Measurements from ENCODE around the gene TPM2. TPM values are rescaled to one million over a fixed set of nuclear protein-coding genes. Genes with fewer than 3 reads are reported as not detected.

TPM2 gene
- total RNA-seq = 305 and 385 TPM in 2 replicates

DNA sequence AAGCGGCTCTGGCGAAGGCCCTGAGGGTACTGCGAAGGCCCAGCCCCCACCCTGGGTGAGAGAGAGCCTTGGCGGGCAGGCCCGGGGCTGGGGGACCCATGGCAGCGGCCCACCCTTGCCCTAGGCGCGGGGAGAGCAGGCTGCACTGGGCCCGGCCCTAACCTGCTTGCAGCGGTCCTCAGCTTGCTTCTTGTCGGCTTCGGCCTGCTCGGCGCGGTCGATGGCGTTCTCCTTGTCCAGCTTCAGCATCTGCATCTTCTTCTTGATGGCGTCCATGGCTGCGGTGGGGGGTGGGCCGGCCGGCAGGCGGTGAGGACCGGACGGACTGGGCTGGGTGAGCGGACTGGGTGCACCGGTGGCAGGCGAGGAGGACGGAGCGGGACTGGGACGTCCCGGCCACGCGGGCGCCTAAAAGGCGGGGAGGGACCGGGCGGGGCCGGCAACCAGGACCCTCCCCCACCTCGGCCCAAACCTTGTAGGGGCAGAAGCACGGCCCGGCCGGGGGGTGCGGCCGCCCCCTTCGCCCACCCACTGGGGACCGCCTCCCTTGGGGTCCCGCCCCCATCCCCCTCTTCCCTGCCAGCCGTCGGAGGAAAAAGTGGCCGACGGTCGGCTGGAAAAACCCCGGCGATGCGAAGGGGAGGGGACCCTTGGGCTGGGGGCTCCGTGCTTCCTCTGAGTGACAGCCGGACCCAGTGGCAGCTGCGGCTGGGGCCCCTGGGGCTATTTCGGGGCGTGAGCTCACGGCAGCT, at the start of gene TPM2:
Gene TPM2 (minus strand): TSS at position 384 of the 752 bp plus-strand sequence. CDS start 108 bp downstream, at position 276.

DNA sequence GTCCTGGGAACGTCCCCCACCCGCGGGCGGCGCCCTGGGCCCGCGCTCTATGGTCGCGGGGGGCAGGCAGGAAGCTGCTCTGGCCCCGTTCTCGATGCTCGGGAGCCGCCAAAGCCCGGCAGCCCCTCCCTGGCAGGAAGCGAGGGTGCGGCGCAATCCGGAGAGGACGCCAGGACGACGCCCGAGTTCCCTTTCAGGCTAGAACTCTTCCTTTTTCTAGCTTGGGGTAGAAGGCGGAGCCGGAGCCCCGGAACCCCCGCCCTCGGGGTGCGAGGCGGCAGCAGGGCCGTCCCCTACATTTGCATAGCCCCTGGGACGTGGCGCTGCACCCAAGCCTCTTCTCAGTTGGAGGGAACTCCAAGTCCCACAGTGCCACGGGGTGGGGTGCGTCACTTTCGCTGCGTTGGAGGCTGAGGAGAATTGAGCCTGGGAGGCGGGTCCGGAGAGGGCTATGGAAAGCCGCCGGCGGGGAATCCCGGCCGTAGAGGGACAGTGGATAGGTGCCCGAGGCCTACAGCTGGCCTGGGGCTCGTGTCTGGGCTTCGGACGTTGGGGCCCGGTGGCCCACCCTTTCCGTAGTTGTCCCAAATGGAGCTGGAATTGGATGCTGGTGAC, 42.6 kb upstream of the TPM2 start, which contains the start of the genes CREB3 and TLN1:
Gene CREB3 (plus strand): TSS at position 482 of the 615 bp plus-strand sequence. CDS start 107 bp downstream, at position 589.
Gene TLN1 (minus strand): TSS at position 11 of the 615 bp plus-strand sequence. CDS start 6,501 bp downstream, outside the sequence.

DNA sequence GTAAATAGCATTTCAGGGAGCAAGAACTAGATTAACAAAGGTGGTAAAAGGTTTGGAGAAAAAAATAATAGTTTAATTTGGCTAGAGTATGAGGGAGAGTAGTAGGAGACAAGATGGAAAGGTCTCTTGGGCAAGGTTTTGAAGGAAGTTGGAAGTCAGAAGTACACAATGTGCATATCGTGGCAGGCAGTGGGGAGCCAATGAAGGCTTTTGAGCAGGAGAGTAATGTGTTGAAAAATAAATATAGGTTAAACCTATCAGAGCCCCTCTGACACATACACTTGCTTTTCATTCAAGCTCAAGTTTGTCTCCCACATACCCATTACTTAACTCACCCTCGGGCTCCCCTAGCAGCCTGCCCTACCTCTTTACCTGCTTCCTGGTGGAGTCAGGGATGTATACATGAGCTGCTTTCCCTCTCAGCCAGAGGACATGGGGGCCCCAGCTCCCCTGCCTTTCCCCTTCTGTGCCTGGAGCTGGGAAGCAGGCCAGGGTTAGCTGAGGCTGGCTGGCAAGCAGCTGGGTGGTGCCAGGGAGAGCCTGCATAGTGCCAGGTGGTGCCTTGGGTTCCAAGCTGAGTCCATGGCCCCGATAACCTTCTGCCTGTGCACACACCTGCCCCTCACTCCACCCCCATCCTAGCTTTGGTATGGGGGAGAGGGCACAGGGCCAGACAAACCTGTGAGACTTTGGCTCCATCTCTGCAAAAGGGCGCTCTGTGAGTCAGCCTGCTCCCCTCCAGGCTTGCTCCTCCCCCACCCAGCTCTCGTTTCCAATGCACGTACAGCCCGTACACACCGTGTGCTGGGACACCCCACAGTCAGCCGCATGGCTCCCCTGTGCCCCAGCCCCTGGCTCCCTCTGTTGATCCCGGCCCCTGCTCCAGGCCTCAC, 16.3 kb downstream of the TPM2 start, which contains the start of gene CA9:
Gene CA9 (plus strand): TSS at position 797 of the 893 bp plus-strand sequence. CDS start 32 bp downstream, at position 829.

DNA sequence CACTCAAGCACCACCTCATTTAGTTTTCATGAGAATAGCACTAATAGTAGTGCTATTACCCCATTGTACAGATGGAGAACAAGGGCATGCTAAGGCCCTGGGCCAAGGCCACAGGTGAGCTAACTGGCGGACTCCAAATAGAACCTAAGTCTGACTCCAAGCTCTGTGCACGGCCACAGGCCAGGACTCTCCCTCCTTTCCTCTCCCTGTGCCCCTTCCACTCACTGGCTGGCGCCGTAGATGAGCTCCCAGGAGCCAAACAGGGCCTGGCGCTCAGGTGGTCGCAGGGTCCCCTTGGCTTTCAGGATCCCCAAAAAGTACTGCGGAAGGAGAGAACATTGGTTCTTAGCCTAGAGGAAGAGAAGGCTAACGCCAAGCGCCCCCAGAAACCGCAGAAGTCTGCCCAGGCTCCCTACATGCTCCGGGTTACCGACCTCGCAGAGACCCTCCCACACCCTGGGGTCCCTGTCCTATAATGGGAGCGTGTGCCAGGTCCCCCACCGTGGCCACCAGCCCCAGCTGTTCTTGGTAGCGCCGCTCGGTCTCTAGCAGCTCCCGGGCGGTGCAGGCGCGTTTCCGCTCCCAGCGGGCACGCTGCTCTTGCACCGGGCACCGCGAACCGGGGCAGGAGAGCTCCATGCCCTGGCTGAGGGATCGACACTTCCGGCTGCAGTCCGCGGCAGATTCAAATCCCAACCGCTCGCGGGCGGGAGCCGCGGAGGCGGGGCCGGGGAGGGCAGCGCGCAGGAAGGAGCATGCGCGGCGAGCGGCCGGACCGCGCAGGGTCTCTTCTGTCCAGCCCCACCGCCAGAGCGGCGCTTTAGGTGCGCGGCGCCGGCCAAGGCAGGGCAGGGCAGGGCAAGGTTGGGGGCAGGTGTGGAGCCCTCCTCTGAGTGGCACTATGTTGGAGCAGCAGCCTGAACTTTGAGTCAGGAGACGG, 24.9 kb downstream of the TPM2 start, which contains the start of gene ARHGEF39:
Gene ARHGEF39 (minus strand): TSS at position 665 of the 940 bp plus-strand sequence. CDS start 26 bp downstream, at position 639.

DNA sequence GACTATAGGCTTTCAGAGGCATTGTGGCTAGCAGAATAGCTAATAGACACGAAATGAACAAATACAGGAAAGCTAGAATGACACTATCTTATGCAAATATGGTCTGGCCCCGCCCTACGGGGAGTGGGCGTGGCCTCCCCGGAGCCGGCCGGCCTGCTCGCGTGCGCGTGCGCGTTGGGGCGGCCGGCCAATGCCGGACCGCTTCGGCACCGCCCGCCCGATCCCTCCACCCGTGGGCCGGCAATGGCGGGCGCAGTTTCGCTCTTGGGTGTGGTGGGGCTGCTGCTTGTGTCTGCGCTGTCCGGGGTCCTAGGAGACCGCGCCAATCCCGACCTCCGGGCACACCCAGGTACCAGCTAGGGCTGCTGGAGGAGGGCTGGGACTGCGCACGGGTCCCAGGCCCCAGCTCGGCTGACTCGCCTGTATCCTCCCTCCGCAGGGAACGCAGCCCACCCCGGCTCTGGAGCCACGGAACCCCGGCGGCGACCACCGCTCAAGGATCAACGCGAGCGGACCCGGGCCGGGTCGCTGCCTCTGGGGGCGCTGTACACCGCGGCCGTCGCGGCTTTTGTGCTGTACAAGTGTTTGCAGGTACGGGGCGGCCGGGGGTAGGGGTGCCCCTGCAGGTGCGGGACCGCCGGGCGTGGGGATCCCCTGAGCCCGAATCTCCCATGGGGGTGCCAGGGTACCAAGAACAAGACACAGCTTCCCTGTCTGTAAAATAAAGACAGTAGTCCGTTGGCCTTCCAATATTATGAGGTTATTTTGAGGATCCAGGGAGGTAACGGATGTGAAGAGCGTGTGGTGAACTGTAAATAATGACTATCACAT, 31.4 kb downstream of the TPM2 start, which contains the start of gene CCDC107:
Gene CCDC107 (plus strand): TSS at position 156 of the 831 bp plus-strand sequence. CDS start 88 bp downstream, at position 244.

DNA sequence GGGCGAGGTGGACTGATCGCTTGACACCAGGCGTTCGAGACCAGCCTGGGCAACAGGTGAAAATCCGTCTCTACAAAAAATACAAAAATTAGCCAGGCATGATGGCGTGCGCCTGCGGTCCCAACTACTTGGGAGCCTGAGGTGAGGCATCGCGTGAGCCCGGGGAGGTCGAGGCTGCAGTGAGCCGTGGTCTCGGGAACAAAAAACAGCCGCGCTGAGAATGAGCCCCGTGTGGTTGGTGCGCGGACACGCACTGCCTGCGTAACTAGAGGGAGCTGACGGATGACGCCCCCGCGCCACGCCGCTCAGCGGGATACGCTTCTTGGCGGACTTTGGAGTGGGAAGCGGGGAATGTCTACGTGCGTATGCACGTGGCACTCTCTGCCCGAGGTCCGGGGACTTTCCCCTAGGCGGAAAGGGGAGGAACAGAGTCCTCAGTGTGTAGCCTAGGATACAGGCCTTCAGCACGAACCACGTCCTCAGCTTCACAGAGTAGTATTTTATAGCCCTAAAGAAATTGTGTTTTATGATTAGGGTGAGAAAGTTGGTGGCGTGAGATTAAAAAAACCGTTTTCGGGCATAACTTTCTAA, 32.1 kb downstream of the TPM2 start, which contains the start of gene RMRP:
Gene RMRP (minus strand): TSS at position 474 of the 591 bp plus-strand sequence.

DNA sequence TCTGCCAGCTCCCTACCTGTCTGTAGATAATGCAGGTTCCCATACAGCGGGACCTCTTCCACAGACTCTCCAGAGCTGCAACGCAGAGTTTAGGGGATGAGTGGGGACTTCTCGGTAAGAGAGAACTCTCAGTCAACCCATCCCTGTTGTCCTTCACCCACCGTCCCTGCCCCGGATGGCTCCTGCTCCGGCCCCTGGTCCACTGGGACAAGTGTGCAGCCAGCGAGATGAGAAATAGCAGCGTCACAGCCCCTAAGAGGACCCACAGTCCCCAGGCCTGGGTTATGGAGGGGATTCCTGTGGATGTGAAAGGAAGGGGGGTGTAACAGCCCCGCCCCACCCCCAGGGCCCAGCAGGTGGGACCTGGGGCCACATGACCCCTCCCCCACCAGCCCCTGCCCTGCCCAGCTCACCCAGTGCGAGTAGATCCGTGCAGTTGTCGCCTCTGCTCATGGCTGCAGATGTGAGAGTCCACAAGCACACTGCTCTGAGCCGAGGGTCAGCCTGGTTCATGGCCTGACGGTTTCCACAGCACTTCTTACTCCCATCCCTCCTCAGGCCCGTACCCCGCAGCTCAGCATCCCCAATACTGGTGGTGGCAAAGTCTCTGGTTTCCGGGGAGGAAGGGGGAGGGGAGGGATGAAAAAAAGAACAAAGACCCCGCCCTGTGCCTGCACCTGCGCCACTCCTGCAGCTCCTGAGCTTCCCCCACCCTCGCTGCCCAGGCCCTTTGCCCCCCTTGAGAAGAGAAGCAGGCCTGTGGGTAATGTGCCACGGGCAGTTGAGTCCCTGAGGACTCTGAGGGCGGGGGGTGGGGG, 39.2 kb downstream of the TPM2 start, which contains the start of gene SIT1:
Gene SIT1 (minus strand): TSS at position 591 of the 818 bp plus-strand sequence. CDS start 78 bp downstream, at position 513.

Other genes starting within 250 kb of the TPM2 start
- 10.1 and 10.2 TPM in 2 replicates for gene RUSC2, start 199.8 kb downstream of the TPM2 start, total RNA-seq
- 3.6 and 4.7 TPM in 2 replicates for gene TESK1, start 84.7 kb downstream of the TPM2 start, total RNA-seq
- gene CD72, start 71.5 kb downstream of the TPM2 start, total RNA-seq = not detected in 2 replicates
- not detected in 2 replicates for gene SIT1, start 39.0 kb downstream of the TPM2 start, total RNA-seq
- 14,209 and 20,786 TPM in 2 replicates for gene RMRP, start 31.9 kb downstream of the TPM2 start, total RNA-seq
- 10.1 and 12.2 TPM in 2 replicates for gene CCDC107, start 31.6 kb downstream of the TPM2 start, total RNA-seq
- 0.97 and 1.5 TPM in 2 replicates for gene ARHGEF39, start 24.7 kb downstream of the TPM2 start, total RNA-seq
- 0.15 TPM in 1 of 2 replicates, not detected in the other for gene CA9, start 16.0 kb downstream of the TPM2 start, total RNA-seq
- gene TLN1, start 42.3 kb upstream of the TPM2 start, total RNA-seq = 223 and 265 TPM in 2 replicates
- gene CREB3, start 42.7 kb upstream of the TPM2 start, total RNA-seq = 41.9 and 64.9 TPM in 2 replicates
- gene GBA2, start 59.3 kb upstream of the TPM2 start, total RNA-seq = 110 and 138 TPM in 2 replicates
- gene RGP1, start 59.4 kb upstream of the TPM2 start, total RNA-seq = 10.3 and 14.6 TPM in 2 replicates
- 91.8 and 187 TPM in 2 replicates for gene MSMP, start 64.4 kb upstream of the TPM2 start, total RNA-seq
- 11.4 and 19.5 TPM in 2 replicates for gene NPR2, start 101.7 kb upstream of the TPM2 start, total RNA-seq
- gene SPAG8, start 122.3 kb upstream of the TPM2 start, total RNA-seq = 0.32 TPM in 1 of 2 replicates, not detected in the other
- 22.1 and 23.6 TPM in 2 replicates for gene HINT2, start 125.1 kb upstream of the TPM2 start, total RNA-seq
- not detected in 2 replicates for gene FAM221B, start 138.8 kb upstream of the TPM2 start, total RNA-seq
- under 0.01 and 0.91 TPM in 2 replicates for gene TMEM8B, start 139.3 kb upstream of the TPM2 start, total RNA-seq
- gene OR13J1, start 180.5 kb upstream of the TPM2 start, total RNA-seq = not detected in 2 replicates
- gene HRCT1, start 216.3 kb upstream of the TPM2 start, total RNA-seq = 0.76 and 3.2 TPM in 2 replicates
- gene SPAAR, start 219.6 kb upstream of the TPM2 start, total RNA-seq = 10.3 and 14.3 TPM in 2 replicates